B cell (primary cell): ENCODE measurements around the gene FRRS1. TPM values are rescaled to one million over a fixed set of nuclear protein-coding genes. Genes with fewer than 3 reads are reported as not detected.

Source experiments
- ATAC-seq: fragments of 200-7000 bp; cut with Tn5 transposase; one replicate; pipeline ENCODE4 v1.10.0; 2021; ENCODE audit warnings: low read depth, mild to moderate bottlenecking, moderate number of reproducible peaks, moderate library complexity
- CTCF ChIA-PET: fragments of 350-600 bp; sonication (Branson Sonifier 250); formaldehyde crosslinking; loops from one replicate; lab custom pipeline; 2021; ENCODE audit warnings: antibody characterized with exemption, inconsistent platforms; lab: Charles Lee
- POLR2A ChIA-PET: fragments of 350-600 bp; sonication (Branson Sonifier 250); formaldehyde crosslinking; loops from one replicate; lab custom pipeline; 2021; ENCODE audit warnings: antibody characterized with exemption; lab: Charles Lee
- DNase-seq: peaks from one replicate; pipeline ENCODE4 v3.0.0; 2013
- H2AFZ ChIP-seq: 2 replicates; pipeline ENCODE4 v1.6.1; 2012; ENCODE audit warnings: mild to moderate bottlenecking, low read depth, low read length; ENCODE audit not compliant: insufficient read depth, poor library complexity, severe bottlenecking
- H3K27ac ChIP-seq, 2 donors: 1 replicate in 1 of 2; 2 replicates in 1 of 2; pipeline ENCODE4 v1.5.1; 2012 to 2013; ENCODE audit warnings: low read length in 2 of 2, mild to moderate bottlenecking in 2 of 2, moderate library complexity in 1 of 2
- H3K27me3 ChIP-seq, 4 experiments: fragments of 200-600 bp in 1 of 4; sonication (generic) in 1 of 4; replicated peaks in 1 of 4; 1 replicate in 2 of 4; 2 replicates in 2 of 4; pipeline versions ENCODE4 v1.6.1 to v1.7.0; 2013 to 2016; ENCODE audit warnings: low read length in 3 of 4, mild to moderate bottlenecking in 2 of 4, mixed read lengths in 1 of 4, moderate library complexity in 1 of 4; ENCODE audit not compliant: insufficient read depth in 4 of 4, control insufficient read depth in 3 of 4; ENCODE audit errors: control extremely low read depth in 1 of 4
- H3K36me3 ChIP-seq, 2 experiments: replicated peaks in 1 of 2; 1 replicate in 1 of 2; 2 replicates in 1 of 2; pipeline versions ENCODE4 v1.6.1 to v1.7.1; 2013; ENCODE audit warnings: low read length in 1 of 2; ENCODE audit not compliant: insufficient read depth in 2 of 2, control insufficient read depth in 1 of 2; ENCODE audit errors: control extremely low read depth in 1 of 2, extremely low read depth in 1 of 2
- H3K4me1 ChIP-seq, 2 donors: fragments of 200-600 bp in 1 of 2; sonication (generic) in 1 of 2; 1 replicate in 1 of 2; 2 replicates in 1 of 2; pipeline versions ENCODE4 v1.5.1 to v1.6.1; 2013 to 2017; ENCODE audit warnings: low read length in 2 of 2; ENCODE audit not compliant: control insufficient read depth in 2 of 2, insufficient read depth in 2 of 2
- H3K4me2 ChIP-seq: replicated peaks from 2 replicates; pipeline ENCODE3; 2012; ENCODE audit warnings: mild to moderate bottlenecking, low read depth, low read length; ENCODE audit not compliant: poor library complexity, severe bottlenecking
- H3K4me3 ChIP-seq, 5 experiments: fragments of 200-600 bp in 1 of 5; sonication (generic) in 1 of 5; 1 replicate in 3 of 5; 2 replicates in 2 of 5; pipeline versions ENCODE4 v1.5.1 to v1.7.0; 2011 to 2016; ENCODE audit warnings: low read length in 4 of 5, mild to moderate bottlenecking in 4 of 5, low read depth in 2 of 5, control low read depth in 1 of 5, moderate library complexity in 1 of 5; ENCODE audit not compliant: insufficient read depth in 1 of 5; ENCODE audit errors: control extremely low read depth in 1 of 5, extremely low read depth in 1 of 5
- H3K79me2 ChIP-seq: fragments of 200-600 bp; sonication (generic); one replicate; pipeline ENCODE4 v1.6.0; 2016; ENCODE audit warnings: low read length; ENCODE audit not compliant: control insufficient read depth, insufficient read depth
- H3K9ac ChIP-seq: fragments of 200-600 bp; sonication (generic); 2 replicates; pipeline ENCODE4 v1.6.1; 2017; ENCODE audit warnings: mild to moderate bottlenecking, low read length, moderate library complexity
- H3K9me3 ChIP-seq, 3 donors: one replicate each; pipeline versions ENCODE4 v1.6.1 to v1.7.1; 2013; ENCODE audit warnings: low read length in 2 of 3; ENCODE audit not compliant: control insufficient read depth in 2 of 3, insufficient read depth in 1 of 3; ENCODE audit errors: control extremely low read depth in 1 of 3
- H4K20me1 ChIP-seq: 2 replicates; pipeline ENCODE4 v1.6.0; 2012; ENCODE audit warnings: mild to moderate bottlenecking, low read length; ENCODE audit not compliant: insufficient read depth, control insufficient read depth, poor library complexity, severe bottlenecking
- H3K27ac Mint-ChIP-seq: one replicate; pipeline ENCODE4 v1.8.0; 2021; ENCODE audit warnings: mixed read lengths
- H3K27me3 Mint-ChIP-seq: one replicate; pipeline ENCODE4 v1.8.0; 2021; ENCODE audit warnings: mixed read lengths
- H3K4me1 Mint-ChIP-seq: one replicate; pipeline ENCODE4 v1.8.0; 2021; ENCODE audit warnings: mixed read lengths
- H3K4me3 Mint-ChIP-seq: one replicate; pipeline ENCODE4 v1.8.0; 2021; ENCODE audit warnings: mixed read lengths
- H3K9me3 Mint-ChIP-seq: one replicate; pipeline ENCODE4 v1.8.0; 2022; ENCODE audit warnings: mixed read lengths; ENCODE audit not compliant: insufficient read depth
- CTCF ChIP-seq: fragments of 200-600 bp; IDR thresholded peaks from one replicate; pipeline ENCODE4 v1.8.0; 2022; ENCODE audit warnings: antibody characterized with exemption, mild to moderate bottlenecking
- EZH2 ChIP-seq: IDR thresholded peaks from 2 replicates; pipeline ENCODE4 v1.6.1; 2012; ENCODE audit warnings: borderline replicate concordance, low read depth, mild to moderate bottlenecking, moderate library complexity, low read length; ENCODE audit not compliant: insufficient read depth, poor library complexity, severe bottlenecking
- WGBS: methylation state at CpG from one replicate; pipeline ENCODE4 v1.1.5; 2013; ENCODE audit warnings: missing lambda C conversion rate; ENCODE audit not compliant: insufficient coverage; 5-methylcytosine and 5-hydroxymethylcytosine counted together
- intact Hi-C: fragments of 100-400 bp; cut with micrococcal nuclease; formaldehyde crosslinking; loops from one replicate; pipeline ENCODE4 v1.10.0; 2022
- polyA plus RNA-seq: library from polyadenylated mRNA; depleted of rRNA; stranded (reverse); fragments of >200 nt; gene quantifications from 2 replicates; pipeline ENCODE4 v1.2.3, GENCODE V29; 2012
- total RNA-seq, 2 donors: library from RNA; stranded (reverse); fragments of 120-200 nt in 1 of 2; gene quantifications; 1 replicate in 1 of 2; 2 replicates in 1 of 2; pipeline versions ENCODE4 v1.2.3 to v1.2.4, GENCODE V29; 2013 to 2022

FRRS1 gene
- total and polyA plus RNA-seq, 2 donors (not counting 1 experiment from before 2014, with no cell fraction given): 0.73 to 0.96 TPM

GRCh38 chr1:99781798-99782197 is 15.4 kb upstream of the FRRS1 start:
- no peak overlapping the region for H3K4me3 ChIP-seq
- ChIA-PET POLR2A (no interaction called here), CTCF (no interaction called here)
- TF ChIP-seq EZH2 (no peak), CTCF (no peak)
- no peaks in the 10 kb centered on the region for H3K9me3 ChIP-seq
- no peaks in the 10 kb centered on the region for H3K79me2 ChIP-seq
- H3K9ac ChIP-seq: no peak overlapping the region
- no peak overlapping the region for H3K27ac ChIP-seq
- intact Hi-C loops: no loop called here
- no peaks in the 10 kb centered on the region for H4K20me1 ChIP-seq
- H3K27me3 Mint-ChIP-seq: peaks cover 34% of the 10 kb centered on the region
- no peak for DNase-seq
- peaks cover 0 to 12% (median 5%) of the 10 kb centered on the region in 4 experiments for H3K27me3 ChIP-seq
- no peak overlapping the region for H2AFZ ChIP-seq
- no peak for ATAC-seq
- no peak overlapping the region for H3K27ac Mint-ChIP-seq
- H3K36me3 ChIP-seq: no peaks in the 10 kb centered on the region
- peaks cover 22 to 24% of the 10 kb centered on the region in 2 donors for H3K4me1 ChIP-seq
- no peak overlapping the region for H3K4me2 ChIP-seq
- WGBS: 93% methylated on average over 3 of the region's 3 CpGs
- peaks cover 23% of the 10 kb centered on the region for H3K4me1 Mint-ChIP-seq
- no peaks in the 10 kb centered on the region for H3K9me3 Mint-ChIP-seq
- no peak overlapping the region for H3K4me3 Mint-ChIP-seq

- Mint-ChIP-seq H3K9me3 (no peaks in the 10 kb centered on the region), H3K4me1 (peaks cover 8% of the 10 kb centered on the region), H3K4me3 (no peak overlapping the region), H3K27me3 (peaks cover 29% of the 10 kb centered on the region), H3K27ac (no peak overlapping the region)
- Histone ChIP-seq H3K79me2 (no peaks in the 10 kb centered on the region), H3K27ac (no peak overlapping the region), H3K4me3 (no peak overlapping the region), H3K36me3 (no peaks in the 10 kb centered on the region), H3K9me3 (no peaks in the 10 kb centered on the region), H3K4me1 (peaks cover 0 to 8% of the 10 kb centered on the region in 2 donors), H3K4me2 (no peak overlapping the region), H4K20me1 (no peaks in the 10 kb centered on the region), H3K9ac (no peak overlapping the region), H3K27me3 (peaks cover 0 to 10% (median 5%) of the 10 kb centered on the region in 4 experiments), H2AFZ (no peak overlapping the region)
- DNase-seq (no peak), ATAC-seq (no peak)
- ChIA-PET POLR2A (no interaction called here), CTCF (interaction anchor here (1.4 to 1.6 kb wide), 2 partner anchors 12 to 678 kb away, joined by 3 read pairs; no protein-coding TSS in a partner anchor)
- intact Hi-C loops: no loop called here
- TF ChIP-seq EZH2 (no peak), CTCF (no peak)
- no CpG with 5 or more reads among the region's 3 CpGs for WGBS
These were observed 11.3 kb upstream of the FRRS1 start for GRCh38 chr1:99777752-99778151.
